Measurements from ENCODE around the gene BMF.
A peak's percentile ranks its signal among the peaks of the same experiment; 100 is the strongest.

BMF gene

DNA sequence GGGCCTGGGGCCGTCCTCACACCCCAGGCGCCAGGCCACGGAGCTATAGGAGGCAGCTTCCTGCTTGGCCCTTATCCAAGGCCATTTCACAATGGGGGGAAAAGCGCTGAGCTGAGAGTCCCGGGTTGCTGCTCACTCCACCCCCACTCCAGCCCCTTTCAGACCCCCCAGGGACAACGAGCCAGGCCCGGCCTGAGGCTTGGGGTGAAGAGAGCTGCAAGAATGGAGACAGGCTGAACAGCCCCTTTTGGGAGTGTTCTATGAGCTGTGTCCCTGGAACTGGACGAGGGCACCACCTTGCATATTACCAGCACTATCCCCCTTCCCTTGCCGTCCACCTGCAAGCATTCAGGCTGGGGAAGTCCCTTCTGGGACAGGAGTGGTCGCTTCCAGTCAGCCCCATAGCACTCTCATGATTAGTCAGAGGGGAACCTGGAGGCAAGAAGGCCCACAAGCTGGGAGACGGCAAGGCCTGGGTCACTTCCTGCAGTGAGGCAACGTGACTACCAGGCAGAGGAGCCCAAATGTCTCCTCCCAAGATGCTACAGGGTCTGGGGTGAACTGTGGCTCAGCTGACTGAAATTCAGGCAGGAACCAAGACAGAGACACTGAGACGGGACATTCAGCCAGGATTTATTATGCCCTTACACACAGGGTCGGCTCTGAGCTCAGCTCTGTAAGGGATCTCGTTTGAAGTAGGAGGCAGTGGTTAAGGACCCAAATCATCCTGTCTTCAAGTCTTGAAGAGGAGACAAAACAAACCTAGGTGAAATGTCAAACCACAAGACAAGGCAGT is 61.1 kb downstream of the BMF start:
- peak; percentile 32 for DNase-seq

DNA sequence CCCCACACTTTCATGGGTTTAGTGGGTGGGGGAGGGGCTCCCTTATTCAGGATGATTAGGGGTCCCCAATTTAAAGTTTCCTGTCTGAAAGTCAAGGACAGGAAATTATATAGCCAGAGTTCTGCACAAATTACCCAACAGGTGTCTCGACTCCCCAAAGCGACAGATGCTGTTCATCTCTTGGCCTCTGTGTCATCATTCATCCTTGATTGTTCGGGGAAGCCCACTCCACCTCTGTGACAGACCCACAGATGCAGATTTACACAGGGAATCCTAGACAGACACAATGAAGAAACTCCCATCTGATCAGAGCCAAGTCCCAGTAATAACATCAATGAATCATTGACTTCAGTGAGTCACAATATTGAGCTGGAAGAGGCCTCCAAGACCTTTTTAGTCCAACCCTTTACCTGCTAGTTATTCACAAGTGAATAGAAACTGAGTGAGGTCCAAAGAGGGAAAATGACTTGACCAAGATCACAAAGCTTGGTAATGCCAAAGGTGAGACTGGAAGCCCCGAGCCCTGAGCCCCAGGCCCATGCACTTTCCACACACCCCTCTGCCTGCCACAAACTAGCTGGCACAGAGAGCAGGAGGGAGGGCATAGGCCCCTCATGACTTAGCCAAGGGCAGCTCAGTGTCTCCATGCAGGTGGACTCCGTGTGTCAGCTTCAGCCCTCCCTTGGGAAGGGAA is 61.8 kb downstream of the BMF start:
- DNase-seq = no peak

DNA sequence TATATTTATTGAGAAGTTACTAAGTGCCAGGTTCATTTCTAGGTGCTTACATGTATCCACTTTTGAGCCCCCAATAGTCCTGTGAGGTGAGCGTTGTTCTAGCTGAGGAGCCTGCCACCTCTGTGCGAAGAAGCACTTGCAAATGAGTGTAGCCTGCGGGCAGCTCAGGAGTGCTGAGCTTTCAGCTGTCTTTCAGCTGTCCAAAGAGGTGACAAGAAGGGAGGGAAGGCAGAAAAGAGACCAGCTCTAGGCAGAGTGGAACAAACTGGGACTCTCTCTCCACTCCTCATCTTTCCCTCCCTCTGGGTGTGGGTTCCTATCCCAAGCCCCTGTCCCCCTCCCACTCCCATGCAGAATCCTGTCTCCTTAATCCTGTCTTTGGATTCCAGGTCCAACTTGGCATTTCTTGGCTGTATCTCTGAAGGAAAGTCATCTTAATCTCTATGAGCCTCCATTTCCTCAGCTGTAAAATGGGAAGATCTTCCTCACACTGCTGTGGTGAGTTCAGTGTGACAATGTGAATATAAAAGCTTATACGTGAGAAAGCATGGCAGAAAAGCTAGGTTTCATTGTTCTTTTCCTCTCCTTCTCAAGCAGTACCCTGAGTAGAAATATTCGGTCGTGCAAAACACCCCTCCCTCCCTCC is 63.0 kb downstream of the BMF start:
- no peak for DNase-seq

DNA sequence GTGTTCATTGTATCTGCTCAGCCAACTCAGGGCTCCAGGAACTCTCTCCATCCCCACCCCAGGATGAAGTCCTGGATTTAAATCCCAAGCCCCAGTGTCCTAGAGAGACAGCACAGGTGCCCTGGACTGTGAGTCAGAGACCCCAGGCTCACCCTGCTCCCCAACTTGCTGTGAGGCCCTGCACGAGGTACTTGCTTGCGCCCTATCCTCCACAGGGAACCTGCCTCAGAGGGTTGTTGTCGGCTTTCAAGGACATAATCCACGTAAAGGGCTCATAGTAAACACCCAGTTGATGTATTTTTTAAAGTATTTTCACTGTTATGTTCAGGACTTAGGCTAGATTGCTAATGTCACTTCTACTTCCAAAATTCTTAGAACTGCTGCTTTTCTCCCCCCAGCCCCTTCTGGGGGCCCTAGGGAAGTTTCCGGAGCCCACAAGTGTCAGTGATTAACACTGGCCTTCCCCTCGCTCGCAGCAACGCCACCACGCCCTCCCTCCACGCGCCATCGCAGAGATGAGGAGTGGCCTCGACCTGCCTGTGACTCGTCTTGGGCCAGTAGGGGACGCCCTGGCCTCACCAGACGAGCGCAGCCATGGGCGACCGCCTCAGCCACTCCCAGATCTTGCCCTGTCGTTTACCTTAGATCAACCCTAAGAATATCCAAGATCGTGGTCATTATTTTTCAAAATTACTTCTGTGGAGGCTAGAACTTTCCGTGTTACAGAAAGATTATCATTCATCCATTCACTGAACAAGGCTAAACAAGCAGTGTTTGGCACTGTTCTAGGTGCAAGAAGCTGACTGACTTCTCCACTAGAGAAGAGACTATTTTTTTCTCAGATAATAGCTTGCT is 63.7 kb downstream of the BMF start:
- DNase-seq = peak; percentile 27

DNA sequence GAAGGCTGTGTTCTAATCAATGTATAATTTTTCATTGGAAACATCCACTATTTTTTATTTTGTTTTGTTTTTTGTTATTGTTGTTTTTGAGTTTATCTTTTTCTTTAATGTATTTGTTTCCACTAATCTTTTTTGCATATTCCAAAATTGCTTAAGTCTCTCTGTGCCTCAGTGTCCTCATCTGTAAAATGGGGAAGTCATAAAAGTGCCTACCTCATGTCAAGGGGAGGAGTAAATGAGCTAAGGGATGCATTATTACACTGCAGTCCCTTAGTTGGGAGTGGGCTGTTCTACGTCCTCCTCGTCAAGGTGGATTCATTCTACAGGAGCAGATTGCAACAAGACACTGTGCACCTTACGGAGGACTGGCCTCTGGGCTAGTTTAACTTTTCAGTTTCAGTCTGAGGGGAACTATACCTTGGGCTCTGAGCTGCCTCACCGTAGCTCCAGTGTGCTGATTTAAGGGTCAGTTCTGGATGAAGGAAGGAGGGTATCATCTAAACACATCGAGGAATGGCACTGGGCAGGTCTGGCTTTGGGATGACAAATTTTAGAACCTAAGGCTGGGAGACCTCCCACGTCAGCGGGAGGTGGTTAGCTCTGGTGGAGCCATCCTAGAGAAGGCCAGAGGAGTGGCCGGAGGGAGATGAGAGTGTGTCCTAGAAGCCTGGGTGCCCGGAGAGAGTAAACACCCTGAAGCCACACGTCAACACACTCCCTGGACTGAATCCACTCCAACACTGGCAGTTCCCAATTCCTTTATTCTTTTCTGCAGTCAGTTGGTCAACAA is 64.6 kb downstream of the BMF start:
- DNase-seq = no peak

DNA sequence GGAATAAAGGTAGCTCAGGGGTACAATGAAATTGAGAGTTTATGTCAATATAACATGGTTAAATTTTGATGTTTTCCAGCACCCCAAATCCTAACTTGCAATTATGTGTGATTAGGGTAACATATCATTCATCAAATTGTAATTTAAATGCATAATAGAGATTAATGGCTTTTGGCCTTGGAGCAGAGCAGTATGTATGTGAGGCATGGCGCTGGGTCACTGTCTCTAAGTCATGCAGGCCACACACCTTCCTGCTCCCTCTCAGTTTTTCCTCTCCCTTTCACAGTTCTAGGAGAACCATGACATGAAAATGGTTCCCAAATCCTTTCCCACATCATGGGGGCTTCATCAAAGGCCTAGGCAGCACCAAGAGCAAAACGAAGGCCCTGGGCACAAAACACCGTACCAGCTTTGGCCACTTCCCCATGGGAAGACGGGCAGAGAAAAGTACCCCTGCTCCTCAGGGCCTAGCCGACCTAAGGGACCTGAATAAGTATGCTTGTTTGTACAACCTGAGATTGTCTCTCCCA is 65.8 kb downstream of the BMF start:
- no peak for DNase-seq

DNA sequence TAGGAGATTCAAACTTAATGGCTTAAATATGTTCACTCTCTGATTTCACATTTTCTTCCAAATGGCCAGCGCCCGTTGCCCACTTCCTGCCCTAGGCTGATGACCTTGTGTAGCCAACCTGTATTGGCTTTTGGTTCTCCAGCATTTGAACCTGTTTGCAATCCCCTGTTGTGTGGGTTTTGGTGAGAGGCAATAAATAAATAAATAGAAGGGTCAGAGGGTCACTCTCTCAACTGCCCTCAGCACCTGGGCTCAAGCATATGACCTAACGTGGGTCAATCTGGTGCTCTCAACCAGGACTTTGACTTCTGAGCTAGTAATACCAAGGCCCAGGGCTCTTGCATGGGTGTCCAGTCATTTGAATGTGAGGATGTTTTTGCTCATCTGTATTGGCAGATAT is 67.9 kb downstream of the BMF start:
- no peak for DNase-seq

DNA sequence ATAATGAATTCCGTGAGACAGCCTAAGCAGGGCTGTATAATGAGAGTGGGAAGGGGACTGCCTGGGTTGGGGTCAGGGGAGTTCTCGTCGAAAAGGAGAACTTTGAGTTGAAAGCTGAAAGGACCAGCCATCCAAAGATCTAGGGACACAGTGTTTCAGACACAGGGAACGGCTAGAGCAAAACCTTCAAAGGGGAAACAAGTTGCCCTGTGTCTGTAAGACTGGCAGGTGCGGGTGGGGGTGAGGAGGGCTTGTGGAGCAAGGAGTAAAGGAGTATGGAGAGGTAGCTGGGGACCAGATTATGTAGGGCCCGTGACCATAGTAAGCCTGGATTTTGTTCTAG is 68.4 kb downstream of the BMF start:
- no peak for DNase-seq

DNA sequence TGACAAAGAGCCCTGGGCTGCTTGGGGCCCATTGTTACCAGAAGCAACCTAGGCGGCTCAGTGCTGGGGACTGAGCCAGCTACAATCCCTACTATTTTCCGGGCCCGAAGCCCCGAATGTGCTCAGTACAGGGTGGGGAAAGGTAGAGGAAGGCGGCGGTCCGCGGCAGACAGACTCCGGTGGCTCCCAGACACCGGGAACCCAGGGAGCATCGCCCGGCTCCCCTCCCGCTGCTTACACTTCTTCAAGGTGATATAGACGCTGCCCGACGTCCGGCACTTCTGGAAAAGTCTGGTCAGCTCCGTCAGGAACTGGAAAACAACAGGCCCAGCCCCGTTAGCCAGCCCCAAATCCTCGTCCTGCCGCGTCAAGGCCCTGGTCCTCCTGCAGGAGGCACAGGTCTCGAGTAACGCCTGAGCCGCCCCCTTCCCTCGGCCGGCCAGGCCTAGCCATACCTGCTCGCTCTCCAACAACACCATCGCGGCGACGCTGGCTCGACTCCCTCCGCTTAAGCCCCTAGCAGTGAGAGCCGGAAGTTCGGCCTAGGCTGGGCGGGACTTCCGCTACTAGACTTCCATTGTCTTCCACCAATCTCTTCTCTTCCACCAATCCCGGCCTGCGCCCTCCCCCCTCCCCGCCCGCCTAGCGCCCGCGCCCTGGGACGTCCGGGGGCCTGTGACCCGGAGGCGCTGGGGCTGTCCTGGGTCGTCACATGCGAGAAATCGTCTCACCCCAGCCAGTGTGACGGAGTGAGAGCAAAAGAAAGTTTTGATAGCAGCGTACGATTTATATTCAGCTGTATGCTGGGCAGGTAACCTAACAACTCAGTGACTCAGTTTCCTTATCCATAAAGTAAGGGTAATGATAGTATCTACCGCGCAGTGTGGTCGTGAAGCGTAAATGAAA is 69.8 kb downstream of the BMF start, which contains the start of gene SRP14:
Gene SRP14 (minus strand): TSS at position 544 of the 906 bp plus-strand sequence. CDS start 65 bp downstream, at position 479.
- DNase-seq = peak; percentile 57

DNA sequence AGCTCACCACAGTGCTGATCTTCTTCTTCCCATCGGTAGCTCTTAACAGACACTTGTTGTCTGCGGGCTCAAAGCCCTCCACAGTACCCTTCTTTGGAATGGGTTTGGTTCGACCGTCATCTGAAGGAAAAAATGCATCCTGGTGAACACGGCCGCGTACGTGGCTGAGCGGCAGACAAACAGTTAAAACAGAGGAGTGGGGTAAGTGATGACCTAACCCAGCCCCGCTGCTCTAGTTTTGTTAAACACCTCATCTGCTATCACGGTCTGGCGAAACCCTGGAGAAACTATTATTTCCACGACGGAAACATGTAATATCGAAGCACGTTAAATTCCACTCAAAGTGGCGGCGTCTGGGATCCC is 70.4 kb downstream of the BMF start:
- no peak for DNase-seq
